Measurements from ENCODE around the gene UROD.
"Not testable (repeated sequence)": the region's sequence is repeated elsewhere in the genome, so short reads cannot be mapped to it uniquely, and the experiment has no call there.

Gene UROD

GRCh38 chr1:45038240-45038639 lies 26.2 kb downstream of the UROD start:
- in situ Hi-C loops (cut with MboI; ENCODE audit: low sequenced_read_pairs) = no loop called here

DNA sequence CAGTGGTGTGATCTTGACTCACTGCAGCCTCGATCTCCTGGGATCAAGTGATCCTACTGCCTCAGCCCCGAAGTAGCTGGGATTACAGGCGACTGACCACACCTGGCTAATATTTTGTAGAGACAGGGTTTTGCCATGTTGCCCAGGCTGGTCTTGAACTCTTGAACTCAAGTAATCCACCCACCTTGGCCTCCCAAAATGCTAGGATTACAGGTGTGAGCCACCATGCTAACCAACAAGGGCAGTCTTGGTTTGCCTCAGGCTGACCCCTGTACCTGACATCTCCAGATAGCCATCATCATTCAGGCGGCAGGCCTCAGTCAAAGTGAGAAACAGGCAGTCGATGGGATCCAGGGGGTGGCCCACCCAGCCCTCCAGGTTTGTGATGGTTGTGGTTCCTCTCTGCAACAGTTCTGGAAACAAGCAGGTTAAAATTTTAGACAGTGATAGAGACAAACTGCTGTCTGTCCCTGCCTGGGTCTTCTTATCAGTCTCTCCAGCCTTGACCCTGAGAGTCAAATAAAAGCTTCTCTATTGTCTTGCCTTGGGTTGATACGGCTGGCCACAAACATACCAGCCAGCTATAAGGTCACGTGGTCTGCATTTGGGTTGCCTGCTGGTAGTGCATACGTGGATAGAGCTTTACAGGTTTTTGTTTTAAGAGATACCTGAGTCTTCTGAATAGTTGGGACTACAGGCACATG lies 26.8 kb downstream of the UROD start:
- in situ Hi-C loops (cut with MboI; ENCODE audit: low sequenced_read_pairs) = no loop called here

DNA sequence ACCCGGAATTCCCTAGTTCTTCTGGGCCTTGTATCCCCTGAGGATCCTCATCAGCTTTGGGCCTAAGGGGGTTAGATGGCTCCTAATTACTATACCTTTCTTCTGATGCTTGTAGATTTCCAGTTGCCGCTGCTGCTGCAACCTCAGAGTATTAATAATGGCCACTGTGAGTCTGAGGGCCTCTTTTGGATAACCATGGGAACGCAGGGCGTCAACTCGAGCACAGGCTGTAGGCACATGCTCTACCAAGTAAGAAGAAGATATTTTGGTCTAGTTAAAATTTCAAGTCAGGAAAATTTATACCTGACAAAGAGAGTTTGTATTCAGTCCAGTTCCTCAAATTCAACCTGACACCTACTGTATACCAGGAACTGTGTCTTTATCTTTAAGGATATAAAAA lies 28.2 kb downstream of the UROD start:
- in situ Hi-C loops (cut with MboI; ENCODE audit: low sequenced_read_pairs) = no loop called here

DNA sequence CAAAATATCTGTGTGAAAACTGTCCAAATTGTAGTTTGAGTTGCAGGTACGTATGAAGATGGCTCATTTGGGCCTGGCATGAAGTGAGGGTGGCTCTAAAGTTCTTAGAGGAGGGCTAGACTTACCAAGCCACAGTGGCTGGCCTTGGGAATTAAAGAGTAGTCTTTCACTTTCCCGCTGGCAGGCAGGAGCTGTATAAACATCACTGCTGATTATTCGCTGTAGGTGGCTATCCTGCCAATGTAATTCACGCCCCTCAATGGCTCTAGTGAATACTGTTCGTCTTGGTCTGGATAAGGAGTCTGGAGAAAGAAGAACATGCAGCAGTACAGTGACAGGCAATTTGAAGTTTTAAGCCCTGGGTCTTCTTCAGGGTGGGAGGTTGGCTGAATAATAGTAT lies 31.0 kb downstream of the UROD start:
- in situ Hi-C loops (cut with MboI; ENCODE audit: low sequenced_read_pairs) = no loop called here

DNA sequence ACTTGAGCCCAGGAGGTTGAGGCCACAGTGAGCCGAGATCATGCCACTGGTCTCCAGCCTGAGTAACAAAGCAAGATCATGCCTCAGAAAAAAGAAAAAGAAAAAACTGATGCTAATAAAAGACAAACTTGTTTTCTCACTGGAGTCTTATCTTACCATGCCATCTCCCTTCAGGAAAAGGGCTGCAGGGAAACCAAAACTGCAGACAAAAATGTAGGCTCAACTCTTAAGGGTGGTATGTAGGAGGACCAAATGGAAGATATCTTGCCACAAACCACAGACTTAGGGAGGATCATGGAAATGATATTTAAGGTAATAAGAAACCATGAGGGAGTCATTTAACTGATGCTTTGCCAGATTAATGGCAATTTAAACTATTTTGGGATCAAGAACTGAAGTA lies 32.9 kb downstream of the UROD start:
- in situ Hi-C loops (cut with MboI; ENCODE audit: low sequenced_read_pairs) = no loop called here

DNA sequence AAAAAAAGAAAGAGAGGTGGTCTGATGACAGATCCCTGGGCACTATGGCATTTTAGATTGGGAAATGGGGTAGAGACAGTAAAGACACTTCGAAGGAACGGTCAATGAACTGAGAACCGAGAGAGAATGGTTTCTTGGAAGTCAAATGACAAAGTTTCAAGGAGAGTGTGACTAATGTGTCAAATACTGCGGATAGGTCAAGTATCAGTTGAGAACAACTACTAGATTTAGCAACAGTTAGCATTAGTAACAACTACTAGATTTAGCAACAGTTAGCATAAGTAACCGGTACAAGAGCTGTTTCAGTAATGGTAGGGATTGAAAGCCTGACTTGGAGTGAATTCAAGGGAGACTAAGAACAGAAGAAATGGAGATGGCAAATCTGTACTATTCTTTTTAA lies 35.0 kb downstream of the UROD start:
- in situ Hi-C loops (cut with MboI; ENCODE audit: low sequenced_read_pairs) = no loop called here

DNA sequence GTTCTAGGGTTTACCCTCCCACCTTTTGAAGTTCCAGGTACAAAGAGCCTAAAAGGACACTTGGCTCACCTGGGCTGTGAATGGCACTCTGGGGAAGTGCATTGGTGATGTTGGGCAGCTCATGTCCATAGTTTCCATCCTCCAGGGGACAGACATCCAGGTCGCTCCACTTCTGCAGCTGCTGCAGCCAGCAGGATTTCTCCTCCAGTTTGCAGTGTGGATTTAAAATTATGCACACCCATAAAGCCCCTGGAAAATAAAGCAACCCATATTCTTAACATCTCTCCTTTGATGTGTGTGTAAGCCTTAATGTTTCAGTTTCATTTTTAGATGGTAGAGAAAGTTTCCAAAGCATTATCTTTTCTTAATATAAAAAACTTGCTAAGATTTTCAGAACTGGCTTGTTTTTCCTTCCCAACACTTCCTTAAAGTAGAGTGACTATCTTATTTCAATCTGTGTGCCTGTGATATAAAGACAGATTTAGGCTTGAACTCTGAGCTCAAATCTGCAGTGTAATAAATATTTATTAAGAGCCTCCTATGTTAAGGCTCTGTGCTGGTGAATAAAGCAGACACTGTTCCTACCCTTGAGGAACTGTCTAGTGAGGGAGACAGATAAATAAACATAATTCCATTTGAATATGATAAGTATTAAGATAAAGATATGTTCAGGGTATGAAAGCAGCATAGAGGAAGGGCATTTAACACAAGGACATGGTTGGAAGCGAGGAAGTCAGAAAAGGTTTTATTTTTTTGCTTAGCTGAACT lies 39.1 kb downstream of the UROD start:
- in situ Hi-C loops (cut with MboI; ENCODE audit: low sequenced_read_pairs) = no loop called here

- in situ Hi-C loops (cut with MboI; ENCODE audit: low sequenced_read_pairs) = no loop called here
Measured at GRCh38 chr1:45057542-45057941, 45.5 kb downstream of the UROD start.

DNA sequence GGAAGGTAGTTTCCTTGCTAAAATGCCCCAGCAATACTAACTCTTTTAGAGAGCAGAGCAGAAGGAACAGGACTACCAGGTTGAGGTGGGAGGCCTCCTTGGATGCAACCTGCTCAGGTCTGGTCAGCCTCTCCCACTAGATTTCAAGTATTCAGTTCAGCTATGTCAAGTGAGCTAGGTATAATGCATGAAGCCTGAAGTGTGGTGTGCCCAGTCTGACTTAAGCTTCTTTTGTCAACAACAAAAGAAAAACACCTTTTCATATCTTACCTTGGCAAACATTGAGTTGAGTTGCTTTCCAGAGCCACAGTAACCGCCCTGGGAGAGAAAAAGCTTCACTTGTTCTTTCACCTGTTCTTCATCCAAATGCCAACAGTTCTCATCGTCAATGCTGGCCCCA lies 47.8 kb downstream of the UROD start:
- in situ Hi-C loops (cut with MboI; ENCODE audit: low sequenced_read_pairs) = no loop called here

GRCh38 chr1:45062463-45062862 lies 50.4 kb downstream of the UROD start:
- in situ Hi-C loops (cut with MboI; ENCODE audit: low sequenced_read_pairs) = not testable (repeated sequence)

GRCh38 chr1:45065083-45065482 lies 53.0 kb downstream of the UROD start:
- in situ Hi-C loops (cut with MboI; ENCODE audit: low sequenced_read_pairs) = no loop called here
